ENCODE data around the gene MRPL23. TPM values are rescaled to one million over a fixed set of nuclear protein-coding genes. Genes with fewer than 3 reads are reported as not detected.

The MRPL23 gene
- total RNA-seq, 1 experiment from 2014 or later: 109 TPM

DNA sequence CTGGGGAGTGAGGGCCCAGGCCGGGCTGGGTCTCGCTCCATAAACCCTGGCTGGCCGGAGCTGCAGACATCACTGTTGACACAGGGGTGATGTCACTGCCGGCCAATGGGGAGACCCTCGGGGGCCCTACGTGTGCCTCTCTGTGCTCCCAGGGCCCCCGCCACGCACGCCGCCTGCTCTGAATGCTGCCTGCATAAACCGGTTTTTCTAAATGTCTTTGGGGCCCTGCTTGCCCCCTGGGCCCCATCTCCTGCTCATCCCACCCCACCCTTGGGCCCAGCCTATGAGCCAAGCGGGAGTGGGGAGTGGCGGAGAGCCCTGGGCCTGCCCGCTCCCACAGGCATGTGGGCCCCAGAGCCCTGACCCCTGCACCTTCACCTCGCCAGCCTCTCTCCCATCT, 42.8 kb downstream of the MRPL23 start:
- ATAC-seq: no peak
- no peak overlapping the region for H3K4me3 ChIP-seq (replicated peaks in 1 of 2; ENCODE audit: low read depth in 1 of 2, low read length in 2 of 2)
- no peak for DNase-seq (ENCODE audit: low read depth, low spot score)
- no peaks in the 10 kb centered on the region for H3K9me3 ChIP-seq (ENCODE audit: control insufficient read depth in 1 of 2, insufficient read depth in 1 of 2, low read depth in 1 of 2, low read length in 2 of 2)
- no peaks in the 10 kb centered on the region for H3K27me3 ChIP-seq (ENCODE audit: insufficient read depth, low read length)
- no peak for TF ChIP-seq SP1 (IDR thresholded peaks at IDR 0.05; ENCODE audit: low read depth)
- no peak for TF ChIP-seq JUND (IDR thresholded peaks at IDR 0.05)
- TF ChIP-seq, protein P1, sequence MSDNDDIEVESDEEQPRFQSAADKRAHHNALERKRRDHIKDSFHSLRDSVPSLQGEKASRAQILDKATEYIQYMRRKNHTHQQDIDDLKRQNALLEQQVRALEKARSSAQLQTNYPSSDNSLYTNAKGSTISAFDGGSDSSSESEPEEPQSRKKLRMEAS (IDR thresholded peaks at IDR 0.05): no peak
- TF ChIP-seq EZH2phosphoT487 (IDR thresholded peaks at IDR 0.05; ENCODE audit: borderline replicate concordance): no peak
- no peak for TF ChIP-seq FOSL1 (IDR thresholded peaks at IDR 0.05; ENCODE audit: low read depth)
- TF ChIP-seq ZFX (IDR thresholded peaks at IDR 0.05): no peak
- no peak for TF ChIP-seq SRF (IDR thresholded peaks at IDR 0.05; ENCODE audit: low read depth)
- no peak for TF ChIP-seq CBX3 (IDR thresholded peaks at IDR 0.05; ENCODE audit: low read depth)
- TF ChIP-seq ELF1 (IDR thresholded peaks at IDR 0.05; ENCODE audit: borderline replicate concordance, low read depth): no peak
- no peak for TF ChIP-seq POLR2AphosphoS5 (IDR thresholded peaks at IDR 0.05; ENCODE audit: low read depth, low read length)
- no peak for TF ChIP-seq YY1 (IDR thresholded peaks at IDR 0.05; ENCODE audit: extremely low read depth, insufficient replicate concordance, low read depth, low read length)
- intact Hi-C loops (cut with micrococcal nuclease): no loop called here
- no peaks in the 10 kb centered on the region for H4K20me1 ChIP-seq (ENCODE audit: insufficient read depth)
- H3K4me1 ChIP-seq (ENCODE audit: control insufficient read depth in 1 of 2, insufficient read depth in 2 of 2, low read length in 2 of 2): no peaks in the 10 kb centered on the region; a peak in 1 of 4 replicates
- no peaks in the 10 kb centered on the region for H3K79me2 ChIP-seq (ENCODE audit: insufficient read depth, low read length)
- RAD21 ChIA-PET (ENCODE audit: low non-redundant PET in 1 of 2, low total read pairs in 2 of 2, uncharacterized antibody in 2 of 2, unreplicated experiment in 2 of 2): no interaction called here
- POLR2A ChIA-PET: no interaction called here
- no peak overlapping the region for H3K27ac ChIP-seq (ENCODE audit: low read depth, low read length)
- no peak overlapping the region for H2AFZ ChIP-seq (ENCODE audit: low read depth, low read length, poor library complexity, severe bottlenecking)
- no peaks in the 10 kb centered on the region for H3K36me3 ChIP-seq (ENCODE audit: control insufficient read depth in 1 of 2, insufficient read depth in 2 of 2, low read length in 2 of 2)
- no peak overlapping the region for H3K4me2 ChIP-seq (ENCODE audit: low read length)
- no peak overlapping the region for H3K9ac ChIP-seq (ENCODE audit: low read length)
- CTCF ChIA-PET: no interaction called here
- no TSS peak for BruUV-seq (replicated peaks)
- H3K9me2 ChIP-seq (ENCODE audit: insufficient read depth): no peaks in the 10 kb centered on the region

DNA sequence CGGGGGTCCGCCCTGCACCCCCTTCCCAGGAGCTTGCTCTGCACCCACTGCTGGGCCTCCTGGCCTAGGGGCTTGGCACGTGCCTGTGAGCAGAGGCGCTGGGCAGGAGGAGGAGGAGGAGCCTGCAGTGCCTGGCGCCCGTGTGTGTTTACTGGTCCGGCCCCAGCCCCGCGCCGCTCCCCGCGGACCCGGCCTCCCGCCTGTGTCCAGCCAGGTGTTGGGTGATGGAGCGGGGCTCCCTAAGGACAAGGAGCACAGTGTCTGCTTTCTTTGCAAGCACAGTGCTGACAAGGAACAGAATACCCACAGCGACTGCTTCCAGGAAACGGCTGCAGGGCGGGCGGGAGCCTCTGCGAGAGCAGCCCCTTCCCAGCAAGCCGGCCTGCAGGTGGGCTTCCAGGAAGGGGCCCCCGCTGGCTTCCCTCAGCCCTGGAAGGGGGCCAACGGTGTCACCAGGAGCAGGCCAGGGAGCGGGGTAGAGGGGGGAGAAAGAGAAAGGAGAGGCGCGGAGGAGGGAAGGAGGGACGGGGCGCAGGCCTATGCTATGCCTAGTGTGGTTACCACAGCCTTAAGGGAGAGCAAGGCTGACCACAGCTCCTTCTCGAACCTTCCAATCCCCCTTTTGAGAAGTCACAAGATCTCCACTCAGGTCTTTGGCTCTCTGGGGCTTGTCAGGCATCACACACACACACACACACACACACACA, 43.9 kb downstream of the MRPL23 start:
- no peaks in the 10 kb centered on the region for H3K9me3 ChIP-seq (ENCODE audit: control insufficient read depth in 1 of 2, insufficient read depth in 1 of 2, low read depth in 1 of 2, low read length in 2 of 2)
- POLR2A ChIA-PET: no interaction called here
- no peaks in the 10 kb centered on the region for H4K20me1 ChIP-seq (ENCODE audit: insufficient read depth)
- no peak overlapping the region for H3K4me3 ChIP-seq (replicated peaks in 1 of 2; ENCODE audit: low read depth in 1 of 2, low read length in 2 of 2)
- no TSS peak for BruUV-seq (replicated peaks)
- RAD21 ChIA-PET (ENCODE audit: low non-redundant PET in 1 of 2, low total read pairs in 2 of 2, uncharacterized antibody in 2 of 2, unreplicated experiment in 2 of 2): no interaction called here
- H3K9me2 ChIP-seq (ENCODE audit: insufficient read depth): no peaks in the 10 kb centered on the region
- H3K27ac ChIP-seq (ENCODE audit: low read depth, low read length): no peak overlapping the region
- intact Hi-C loops (cut with micrococcal nuclease): no loop called here
- TF ChIP-seq SP1 (IDR thresholded peaks at IDR 0.05; ENCODE audit: low read depth): no peak
- H3K4me1 ChIP-seq (ENCODE audit: control insufficient read depth in 1 of 2, insufficient read depth in 2 of 2, low read length in 2 of 2): no peaks in the 10 kb centered on the region; a peak in 1 of 4 replicates
- no peak overlapping the region for H3K4me2 ChIP-seq (ENCODE audit: low read length)
- no peaks in the 10 kb centered on the region for H3K79me2 ChIP-seq (ENCODE audit: insufficient read depth, low read length)
- no peak for ATAC-seq
- no peak for DNase-seq (ENCODE audit: low read depth, low spot score)
- H3K27me3 ChIP-seq (ENCODE audit: insufficient read depth, low read length): no peaks in the 10 kb centered on the region
- H2AFZ ChIP-seq (ENCODE audit: low read depth, low read length, poor library complexity, severe bottlenecking): no peak overlapping the region
- H3K36me3 ChIP-seq (ENCODE audit: control insufficient read depth in 1 of 2, insufficient read depth in 2 of 2, low read length in 2 of 2): no peaks in the 10 kb centered on the region
- CTCF ChIA-PET: no interaction called here
- H3K9ac ChIP-seq (ENCODE audit: low read length): no peak overlapping the region

All from HCT116 (cell line).